ENCODE data around the gene SURF4. TPM values are rescaled to one million over a fixed set of nuclear protein-coding genes. Genes with fewer than 3 reads are reported as not detected.

SURF4 gene
- polyA plus RNA-seq, 1 experiment, result 401 TPM

DNA sequence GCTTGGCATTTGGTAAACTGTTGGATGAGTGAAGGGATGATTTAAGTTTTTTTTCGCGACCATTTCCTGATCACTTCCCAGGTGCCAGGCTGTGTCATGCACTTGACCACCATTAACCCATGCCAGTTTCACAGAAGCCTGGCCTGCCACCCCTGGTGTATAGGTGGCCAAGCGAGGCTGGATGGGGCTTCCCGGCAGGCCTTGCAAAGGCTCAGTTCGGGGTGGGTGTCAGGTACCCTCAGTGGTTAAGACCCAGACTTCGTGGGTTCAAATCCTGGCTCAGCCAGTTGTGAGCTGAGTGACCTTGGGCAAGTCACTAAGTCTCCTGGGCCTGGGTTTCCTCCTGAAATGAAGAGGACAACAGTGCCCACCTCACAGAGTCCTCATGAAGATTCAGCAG lies 30.3 kb downstream of the SURF4 start:
- TF ChIP-seq, protein P1, sequence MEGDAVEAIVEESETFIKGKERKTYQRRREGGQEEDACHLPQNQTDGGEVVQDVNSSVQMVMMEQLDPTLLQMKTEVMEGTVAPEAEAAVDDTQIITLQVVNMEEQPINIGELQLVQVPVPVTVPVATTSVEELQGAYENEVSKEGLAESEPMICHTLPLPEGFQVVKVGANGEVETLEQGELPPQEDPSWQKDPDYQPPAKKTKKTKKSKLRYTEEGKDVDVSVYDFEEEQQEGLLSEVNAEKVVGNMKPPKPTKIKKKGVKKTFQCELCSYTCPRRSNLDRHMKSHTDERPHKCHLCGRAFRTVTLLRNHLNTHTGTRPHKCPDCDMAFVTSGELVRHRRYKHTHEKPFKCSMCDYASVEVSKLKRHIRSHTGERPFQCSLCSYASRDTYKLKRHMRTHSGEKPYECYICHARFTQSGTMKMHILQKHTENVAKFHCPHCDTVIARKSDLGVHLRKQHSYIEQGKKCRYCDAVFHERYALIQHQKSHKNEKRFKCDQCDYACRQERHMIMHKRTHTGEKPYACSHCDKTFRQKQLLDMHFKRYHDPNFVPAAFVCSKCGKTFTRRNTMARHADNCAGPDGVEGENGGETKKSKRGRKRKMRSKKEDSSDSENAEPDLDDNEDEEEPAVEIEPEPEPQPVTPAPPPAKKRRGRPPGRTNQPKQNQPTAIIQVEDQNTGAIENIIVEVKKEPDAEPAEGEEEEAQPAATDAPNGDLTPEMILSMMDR (IDR thresholded peaks at IDR 0.05; ENCODE audit: insufficient read depth, low read depth, low read length), result no peak
- no peaks in the 10 kb centered on the region for H3K27me3 ChIP-seq (ENCODE audit: control insufficient read depth, insufficient read depth, low read length)
- POLR2A ChIA-PET, result no interaction called here
- H3K4me3 ChIP-seq (ENCODE audit: low read depth, low read length), result no peak overlapping the region
- peaks cover 56% of the 10 kb centered on the region for H3K36me3 ChIP-seq (ENCODE audit: control insufficient read depth, insufficient read depth, low read length)
- CTCF ChIA-PET, result no interaction called here
- no peak for DNase-seq (ENCODE audit: low read depth)

DNA sequence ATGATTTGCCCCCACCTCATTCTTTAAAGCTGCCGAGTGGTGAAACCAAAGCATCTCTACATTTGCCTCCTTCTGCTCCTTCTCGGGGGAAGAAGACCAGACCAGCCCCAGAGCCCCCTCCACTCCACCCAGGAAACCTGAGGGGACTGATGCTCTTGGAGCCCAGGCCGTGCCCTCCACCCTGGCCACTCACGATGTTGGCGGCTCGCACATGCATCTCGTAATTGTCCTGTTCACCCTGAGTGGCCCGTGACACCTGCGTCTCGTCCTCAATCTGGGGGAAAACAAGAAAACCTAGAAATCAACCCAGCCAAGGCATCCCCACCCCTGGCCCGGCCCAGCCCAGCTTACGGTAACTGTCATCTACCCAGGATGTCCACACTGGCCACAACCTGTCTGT lies 30.9 kb downstream of the SURF4 start:
- POLR2A ChIA-PET, result no interaction called here
- CTCF ChIA-PET, result interaction anchor here (4.7 kb wide), 1 partner anchor 15 kb away, joined by 13 read pairs; no protein-coding TSS in a partner anchor
- H3K4me3 ChIP-seq (ENCODE audit: low read depth, low read length), result no peak overlapping the region
- TF ChIP-seq, protein P1 (IDR thresholded peaks at IDR 0.05; ENCODE audit: insufficient read depth, low read depth, low read length), result no peak
- H3K36me3 ChIP-seq (ENCODE audit: control insufficient read depth, insufficient read depth, low read length), result peaks cover 57% of the 10 kb centered on the region
- DNase-seq (ENCODE audit: low read depth), result no peak
- H3K27me3 ChIP-seq (ENCODE audit: control insufficient read depth, insufficient read depth, low read length), result no peaks in the 10 kb centered on the region

DNA sequence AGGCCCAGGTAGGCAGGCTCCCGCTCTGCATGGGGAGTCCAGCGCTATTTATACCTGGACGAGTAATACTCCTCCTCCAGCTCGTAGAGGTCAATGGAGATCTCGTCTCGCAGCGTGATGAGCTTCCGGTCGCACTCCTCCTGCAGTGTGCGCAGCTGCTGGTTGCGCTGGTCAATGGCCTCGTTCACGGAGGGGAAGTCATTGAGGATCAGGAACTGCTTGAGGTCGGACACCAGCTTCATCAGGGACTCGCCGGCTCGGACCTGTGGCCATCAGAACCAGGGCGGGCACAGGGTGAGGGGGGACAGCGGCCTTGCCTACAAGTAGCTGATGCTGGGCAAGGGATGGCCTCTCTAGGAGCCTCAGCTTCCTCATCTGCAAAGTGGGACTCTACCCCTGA lies 31.8 kb downstream of the SURF4 start:
- CTCF ChIA-PET, result interaction anchor here (4.7 kb wide), 1 partner anchor 14 kb away, joined by 13 read pairs; no protein-coding TSS in a partner anchor
- TF ChIP-seq, protein P1 (IDR thresholded peaks at IDR 0.05; ENCODE audit: insufficient read depth, low read depth, low read length), result no peak
- no peak overlapping the region for H3K4me3 ChIP-seq (ENCODE audit: low read depth, low read length)
- peaks cover 52% of the 10 kb centered on the region for H3K36me3 ChIP-seq (ENCODE audit: control insufficient read depth, insufficient read depth, low read length)
- DNase-seq (ENCODE audit: low read depth), result no peak
- POLR2A ChIA-PET, result no interaction called here
- H3K27me3 ChIP-seq (ENCODE audit: control insufficient read depth, insufficient read depth, low read length), result no peaks in the 10 kb centered on the region

DNA sequence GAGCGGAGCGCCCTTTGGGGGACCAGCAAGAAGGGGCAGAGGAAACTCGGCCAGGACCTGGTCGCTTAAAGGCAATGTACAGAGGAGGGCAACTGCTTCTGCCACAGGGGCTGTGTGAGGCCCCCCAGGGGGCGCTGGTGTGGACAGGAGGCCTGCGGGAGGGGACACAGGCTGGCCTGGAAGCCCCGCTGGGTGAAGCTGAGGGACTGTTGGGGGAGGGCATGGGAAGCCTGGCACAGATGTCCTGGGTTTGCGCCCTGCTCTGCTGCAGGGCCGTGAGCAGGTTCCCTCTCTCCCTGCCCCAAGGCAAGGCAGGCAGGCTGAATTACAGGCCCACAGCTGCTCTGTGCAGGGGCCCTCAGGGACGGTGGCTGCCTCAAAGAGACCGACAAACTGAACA lies 33.3 kb downstream of the SURF4 start:
- TF ChIP-seq, protein P1 (IDR thresholded peaks at IDR 0.05; ENCODE audit: insufficient read depth, low read depth, low read length), result peak; percentile 34
- Histone ChIP-seq H3K36me3 (ENCODE audit: control insufficient read depth, insufficient read depth, low read length) (peaks cover 52% of the 10 kb centered on the region), H3K27me3 (ENCODE audit: control insufficient read depth, insufficient read depth, low read length) (no peaks in the 10 kb centered on the region), H3K4me3 (ENCODE audit: low read depth, low read length) (no peak overlapping the region)
- DNase-seq (ENCODE audit: low read depth), result no peak
- ChIA-PET POLR2A (no interaction called here), CTCF (interaction anchor here (1.5 to 4.7 kb wide), 2 partner anchors 12 to 34 kb away, joined by 3 to 13 read pairs; partner anchors contain the start of gene STKLD1)

DNA sequence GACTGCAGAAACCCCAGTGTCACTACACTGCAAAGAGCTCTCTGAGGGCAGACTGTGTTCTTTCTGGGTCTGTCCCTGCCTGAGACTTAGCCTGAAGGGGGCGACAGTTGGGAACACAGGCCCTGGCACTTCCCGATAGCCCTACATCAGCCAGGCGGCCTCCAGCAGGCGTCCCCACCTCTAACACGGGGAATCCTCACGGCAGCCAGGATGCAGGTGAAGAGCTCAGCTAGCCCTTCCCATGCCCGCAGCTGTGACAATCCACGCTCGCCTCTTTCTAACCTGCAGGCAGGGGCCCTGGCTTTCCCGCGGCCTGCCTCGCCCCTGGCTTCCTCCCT lies 33.8 kb downstream of the SURF4 start:
- CTCF ChIA-PET, result interaction anchor here (1.5 to 4.7 kb wide), 2 partner anchors 12 to 35 kb away, joined by 3 to 13 read pairs; partner anchors contain the start of gene STKLD1
- no peak for DNase-seq (ENCODE audit: low read depth)
- POLR2A ChIA-PET, result no interaction called here
- Histone ChIP-seq H3K27me3 (ENCODE audit: control insufficient read depth, insufficient read depth, low read length) (no peaks in the 10 kb centered on the region), H3K4me3 (ENCODE audit: low read depth, low read length) (no peak overlapping the region), H3K36me3 (ENCODE audit: control insufficient read depth, insufficient read depth, low read length) (peaks cover 52% of the 10 kb centered on the region)
- TF ChIP-seq, protein P1 (IDR thresholded peaks at IDR 0.05; ENCODE audit: insufficient read depth, low read depth, low read length), result peak; percentile 16; the same call in 1 of the 2 replicates
